ENCODE results near the gene TFF1. TPM values are rescaled to one million over a fixed set of nuclear protein-coding genes. Genes with fewer than 3 reads are reported as not detected.

The TFF1 gene
- total RNA-seq, 2 experiments from 2014 or later = 1.1 TPM; not detected in 1

DNA sequence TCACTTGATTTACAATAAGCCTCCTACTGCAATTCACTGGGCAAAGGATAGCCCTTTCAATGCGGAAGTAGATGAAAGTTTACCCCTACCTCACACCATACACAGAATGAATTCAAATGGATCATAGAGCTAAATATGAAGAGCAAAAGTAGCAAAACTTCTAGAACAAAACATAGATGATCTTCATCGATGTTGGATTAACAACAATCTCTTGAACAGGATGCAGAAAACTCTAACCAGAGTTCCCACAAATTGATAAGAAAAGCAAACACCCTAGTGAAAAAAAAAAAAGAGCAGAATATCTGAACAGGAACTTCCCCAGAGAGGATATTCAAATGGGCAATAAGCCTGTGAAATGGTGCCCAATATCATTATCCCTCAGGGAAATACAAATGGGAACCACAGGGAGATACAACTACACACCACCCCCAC lies 35.5 kb upstream of the TFF1 start:
- CTCF ChIA-PET = interaction anchor here (4.5 kb wide), 1 partner anchor 8 kb away, joined by 23 read pairs; no protein-coding TSS in a partner anchor
- Mint-ChIP-seq H3K36me3 (ENCODE audit: low read depth) (peaks cover 78% of the 10 kb centered on the region), H3K4me1 (ENCODE audit: low read depth) (peaks cover 49% of the 10 kb centered on the region), H3K4me3 (peak overlapping the region; percentile 96), H3K27ac (peak overlapping the region; percentile 87), H3K27me3 (no peaks in the 10 kb centered on the region), H3K9me3 (peaks cover 8% of the 10 kb centered on the region)
- TF ChIP-seq CTCF (IDR thresholded peaks at IDR 0.05) = no peak
- POLR2A ChIA-PET = interaction anchor here (1.4 to 9.3 kb wide), 4 partner anchors 9 to 29 kb away, joined by 4 to 133 read pairs (median 65); no protein-coding TSS in a partner anchor
- ATAC-seq = no peak
- intact Hi-C loops (cut with micrococcal nuclease) = loop anchor here (5.0 kb wide), 1 partner anchor 40 kb away; no protein-coding TSS in a partner anchor
- DNase-seq = no peak

GRCh38 chr21:42401154-42401553 lies 34.8 kb upstream of the TFF1 start:
- peaks cover 77% of the 10 kb centered on the region for H3K36me3 Mint-ChIP-seq (ENCODE audit: low read depth)
- intact Hi-C loops (cut with micrococcal nuclease) = loop anchor here (5.0 kb wide), 1 partner anchor 41 kb away; no protein-coding TSS in a partner anchor
- POLR2A ChIA-PET = no interaction called here
- ATAC-seq = no peak
- H3K27me3 Mint-ChIP-seq = no peaks in the 10 kb centered on the region
- H3K4me1 Mint-ChIP-seq (ENCODE audit: low read depth) = peaks cover 51% of the 10 kb centered on the region
- DNase-seq = no peak
- peak overlapping the region; percentile 87 for H3K27ac Mint-ChIP-seq
- H3K9me3 Mint-ChIP-seq = peaks cover 8% of the 10 kb centered on the region
- H3K4me3 Mint-ChIP-seq = peak overlapping the region; percentile 96
- CTCF ChIA-PET = interaction anchor here (4.5 kb wide), 1 partner anchor 8 kb away, joined by 23 read pairs; no protein-coding TSS in a partner anchor
- TF ChIP-seq CTCF (IDR thresholded peaks at IDR 0.05) = no peak

DNA sequence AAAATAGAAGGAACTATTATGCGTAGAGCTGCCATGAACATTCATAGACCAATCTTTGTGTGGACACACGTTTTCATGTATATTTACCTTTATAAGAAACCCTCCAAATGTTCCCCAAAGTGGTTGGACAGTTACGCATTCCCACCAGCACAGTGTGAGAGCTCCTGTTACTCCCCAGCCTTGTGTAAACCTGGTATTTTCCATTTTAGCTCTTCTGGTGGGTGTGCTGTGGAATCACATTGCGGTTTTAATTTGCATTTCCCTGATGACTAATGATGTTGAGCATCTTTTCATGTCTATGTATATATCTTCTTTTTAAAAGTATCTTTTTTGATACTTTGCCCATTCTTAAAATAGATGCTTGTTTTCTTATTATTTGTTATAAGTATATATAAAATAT lies 34.2 kb upstream of the TFF1 start:
- peaks cover 76% of the 10 kb centered on the region for H3K36me3 Mint-ChIP-seq (ENCODE audit: low read depth)
- intact Hi-C loops (cut with micrococcal nuclease) = loop anchor here (5.0 kb wide), 1 partner anchor 42 kb away; no protein-coding TSS in a partner anchor
- H3K9me3 Mint-ChIP-seq = peaks cover 8% of the 10 kb centered on the region
- ATAC-seq (peak; percentile 20), DNase-seq (no peak)
- ChIA-PET CTCF (interaction anchor here (0.8 kb wide), 1 partner anchor 13 kb away, joined by 3 read pairs; no protein-coding TSS in a partner anchor), POLR2A (interaction anchor here (0.6 to 1.1 kb wide), 4 partner anchors 15 to 38 kb away, joined by 3 to 4 read pairs (median 3); no protein-coding TSS in a partner anchor)
- H3K27me3 Mint-ChIP-seq = no peaks in the 10 kb centered on the region
- H3K4me3 Mint-ChIP-seq = peak overlapping the region; percentile 55
- H3K27ac Mint-ChIP-seq = peak overlapping the region; percentile 82
- H3K4me1 Mint-ChIP-seq (ENCODE audit: low read depth) = peaks cover 53% of the 10 kb centered on the region
- TF ChIP-seq CTCF (IDR thresholded peaks at IDR 0.05) = no peak

DNA sequence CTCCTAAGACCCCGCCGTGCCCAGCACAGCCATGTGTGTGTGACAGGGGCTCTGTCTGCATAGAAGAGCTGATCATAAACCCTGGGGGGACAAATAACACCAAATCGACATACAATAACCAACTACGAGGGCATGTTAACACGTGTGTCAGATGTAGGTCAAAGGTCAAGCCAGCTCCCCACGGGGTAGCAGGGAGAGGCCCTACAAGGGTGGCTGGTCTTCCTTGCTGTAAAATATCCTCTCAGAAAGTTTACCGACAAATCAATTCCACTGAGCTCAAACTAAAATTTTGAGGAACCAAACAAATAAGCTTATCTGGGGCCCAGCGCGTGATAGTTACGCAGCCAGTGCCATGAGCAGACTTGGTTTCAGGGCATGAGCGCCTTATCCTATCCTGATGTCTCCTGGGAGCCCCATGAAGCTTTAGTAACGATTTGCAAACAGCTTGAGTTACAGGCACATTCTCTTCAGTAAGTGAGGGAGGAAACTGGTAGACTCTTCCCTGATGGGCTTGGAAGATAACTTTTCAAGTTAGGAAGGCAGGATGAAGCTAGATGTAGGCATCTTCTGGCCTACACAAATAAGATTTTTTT lies 32.2 kb upstream of the TFF1 start:
- no peak for TF ChIP-seq CTCF (IDR thresholded peaks at IDR 0.05)
- Mint-ChIP-seq H3K4me3 (no peak overlapping the region), H3K4me1 (ENCODE audit: low read depth) (peaks cover 67% of the 10 kb centered on the region), H3K27me3 (no peaks in the 10 kb centered on the region), H3K9me3 (peaks cover 8% of the 10 kb centered on the region), H3K36me3 (ENCODE audit: low read depth) (peaks cover 68% of the 10 kb centered on the region), H3K27ac (peak overlapping the region; percentile 62)
- DNase-seq = no peak
- CTCF ChIA-PET = interaction anchor here (0.7 to 1.9 kb wide), 10 partner anchors 9 to 60 kb away, joined by 3 to 8 read pairs (median 4); no protein-coding TSS in a partner anchor
- intact Hi-C loops (cut with micrococcal nuclease) = no loop called here
- POLR2A ChIA-PET = interaction anchor here (0.7 to 1.7 kb wide), 9 partner anchors 10 to 43 kb away, joined by 3 to 8 read pairs (median 4); no protein-coding TSS in a partner anchor
- no peak for ATAC-seq
